ENCODE data around the gene SSB.
A peak's percentile ranks its signal among the peaks of the same experiment; 100 is the strongest.
"Not testable (repeated sequence)": the region's sequence is repeated elsewhere in the genome, so short reads cannot be mapped to it uniquely, and the experiment has no call there.

SSB gene

GRCh38 chr2:169828141-169828811 lies 29.6 kb downstream of the SSB start:
- TF ChIP-seq Cebpa-rat (IDR thresholded peaks at IDR 0.05), result no peak
- H3K4me2 ChIP-seq, result peak overlapping the region; percentile 72 to 97 (median 88)
- no peaks in the 10 kb centered on the region for H3K27me3 ChIP-seq
- peak overlapping the region; percentile 81 to 93 (median 89); a peak in 21 of 22 replicates for H3K27ac ChIP-seq
- H3K4me3 ChIP-seq, result peak overlapping the region; percentile 82 to 100 (median 98)
- peak overlapping the region; percentile 88 to 98 (median 95) for H3K9ac ChIP-seq
- no peaks in the 10 kb centered on the region for H3K9me3 ChIP-seq (replicated peaks in 1 of 11)
- peaks cover 24 to 40% (median 32%) of the 10 kb centered on the region in 10 experiments for H3K4me1 ChIP-seq
- H3K36me3 ChIP-seq, result peaks cover 0 to 14% (median 10%) of the 10 kb centered on the region in 11 experiments; a peak in 7 of 22 replicates
- H4K20me1 ChIP-seq, result peaks cover 15 to 63% (median 45%) of the 10 kb centered on the region in 11 experiments; a peak in 20 of 22 replicates

GRCh38 chr2:169834401-169834800 lies 35.7 kb downstream of the SSB start:
- H3K9me3 ChIP-seq (replicated peaks in 1 of 11), result no peaks in the 10 kb centered on the region
- H3K27ac ChIP-seq, result no peak overlapping the region
- H3K4me2 ChIP-seq, result no peak overlapping the region
- no peak for TF ChIP-seq Cebpa-rat (IDR thresholded peaks at IDR 0.05)
- H3K9ac ChIP-seq, result no peak overlapping the region
- H3K4me3 ChIP-seq, result no peak overlapping the region
- H3K27me3 ChIP-seq, result no peaks in the 10 kb centered on the region
- peaks cover 4 to 91% (median 52%) of the 10 kb centered on the region in 11 experiments; a peak in 20 of 22 replicates for H4K20me1 ChIP-seq
- peaks cover 1 to 27% (median 7%) of the 10 kb centered on the region in 10 experiments; a peak in 19 of 20 replicates for H3K4me1 ChIP-seq
- H3K36me3 ChIP-seq, result peaks cover 0 to 23% (median 12%) of the 10 kb centered on the region in 11 experiments; a peak in 13 of 22 replicates

- no peak overlapping the region for H3K27ac ChIP-seq
- no peak overlapping the region for H3K4me3 ChIP-seq
- H3K27me3 ChIP-seq, result no peaks in the 10 kb centered on the region
- peaks cover 0 to 23% (median 17%) of the 10 kb centered on the region in 11 experiments; a peak in 19 of 22 replicates for H3K9me3 ChIP-seq (replicated peaks in 1 of 11)
- no peak for TF ChIP-seq Cebpa-rat (IDR thresholded peaks at IDR 0.05)
- H3K36me3 ChIP-seq, result peaks cover 10 to 45% (median 31%) of the 10 kb centered on the region in 11 experiments; a peak in 20 of 22 replicates
- H3K4me2 ChIP-seq, result peak overlapping the region in 2 of 11 experiments; percentile 26 to 44; a peak in 3 of 22 replicates
- peaks cover 0 to 13% (median 0%) of the 10 kb centered on the region in 10 experiments; a peak in 3 of 20 replicates for H3K4me1 ChIP-seq
- H4K20me1 ChIP-seq, result peaks cover 0 to 73% (median 19%) of the 10 kb centered on the region in 11 experiments; a peak in 12 of 22 replicates
- no peak overlapping the region for H3K9ac ChIP-seq
Observed at GRCh38 chr2:169838743-169839489, 40.2 kb downstream of the SSB start.

- H3K27me3 ChIP-seq, result no peaks in the 10 kb centered on the region
- H3K9ac ChIP-seq, result no peak overlapping the region
- peaks cover 0 to 23% (median 17%) of the 10 kb centered on the region in 11 experiments; a peak in 19 of 22 replicates for H3K9me3 ChIP-seq (replicated peaks in 1 of 11)
- H4K20me1 ChIP-seq, result peaks cover 0 to 68% (median 12%) of the 10 kb centered on the region in 11 experiments; a peak in 9 of 22 replicates
- no peak overlapping the region for H3K4me3 ChIP-seq
- H3K4me1 ChIP-seq, result peaks cover 0 to 13% (median 0%) of the 10 kb centered on the region in 10 experiments; a peak in 3 of 20 replicates
- H3K36me3 ChIP-seq, result peaks cover 10 to 54% (median 31%) of the 10 kb centered on the region in 11 experiments; a peak in 20 of 22 replicates
- H3K27ac ChIP-seq, result no peak overlapping the region
- no peak overlapping the region for H3K4me2 ChIP-seq
- TF ChIP-seq Cebpa-rat (IDR thresholded peaks at IDR 0.05), result no peak
Observed at GRCh38 chr2:169839954-169840746, 41.5 kb downstream of the SSB start.

GRCh38 chr2:169840747-169841142 lies 42.1 kb downstream of the SSB start:
- no peak overlapping the region for H3K9ac ChIP-seq
- H3K4me3 ChIP-seq, result no peak overlapping the region
- peaks cover 0 to 13% (median 0%) of the 10 kb centered on the region in 10 experiments; a peak in 3 of 20 replicates for H3K4me1 ChIP-seq

GRCh38 chr2:169841625-169842024 lies 43.0 kb downstream of the SSB start:
- not testable (repeated sequence) for H3K4me2 ChIP-seq, H3K9ac ChIP-seq, H3K4me3 ChIP-seq, H3K27ac ChIP-seq, H3K27me3 ChIP-seq
- H3K9me3 ChIP-seq (replicated peaks in 1 of 11), result peaks cover 0 to 23% (median 17%) of the 10 kb centered on the region in 11 experiments; a peak in 19 of 22 replicates
- H3K4me1 ChIP-seq, result peaks cover 0 to 13% (median 0%) of the 10 kb centered on the region in 10 experiments; a peak in 3 of 20 replicates
- peaks cover 0 to 54% (median 15%) of the 10 kb centered on the region in 11 experiments; a peak in 9 of 22 replicates for H4K20me1 ChIP-seq
- H3K36me3 ChIP-seq, result peaks cover 10 to 56% (median 34%) of the 10 kb centered on the region in 11 experiments; a peak in 20 of 22 replicates

More at GRCh38 chr2:169840747-169841142, 42.1 kb downstream of the SSB start:
- Histone ChIP-seq H3K36me3 (peaks cover 10 to 50% (median 33%) of the 10 kb centered on the region in 11 experiments; a peak in 20 of 22 replicates), H3K27me3 (no peaks in the 10 kb centered on the region), H3K4me2 (no peak overlapping the region), H3K9me3 (replicated peaks in 1 of 11) (peaks cover 0 to 23% (median 17%) of the 10 kb centered on the region in 11 experiments; a peak in 19 of 22 replicates), H3K27ac (no peak overlapping the region), H4K20me1 (peaks cover 0 to 62% (median 12%) of the 10 kb centered on the region in 11 experiments; a peak in 9 of 22 replicates)
- no peak for TF ChIP-seq Cebpa-rat (IDR thresholded peaks at IDR 0.05)

GRCh38 chr2:169845016-169845415 lies 46.3 kb downstream of the SSB start:
- Histone ChIP-seq H3K4me3 (no peak overlapping the region), H3K4me2 (no peak overlapping the region), H3K27me3 (no peaks in the 10 kb centered on the region), H3K9me3 (replicated peaks in 1 of 11) (peaks cover 16 to 44% (median 34%) of the 10 kb centered on the region in 11 experiments), H3K9ac (no peak overlapping the region), H4K20me1 (peaks cover 0 to 27% (median 14%) of the 10 kb centered on the region in 11 experiments; a peak in 9 of 22 replicates), H3K36me3 (peaks cover 32 to 76% (median 51%) of the 10 kb centered on the region in 11 experiments), H3K4me1 (no peaks in the 10 kb centered on the region), H3K27ac (no peak overlapping the region)
- no peak for TF ChIP-seq Cebpa-rat (IDR thresholded peaks at IDR 0.05)

- not testable (repeated sequence) for H3K4me3 ChIP-seq, H3K27me3 ChIP-seq, H3K4me2 ChIP-seq, H3K9ac ChIP-seq, H3K27ac ChIP-seq
- peaks cover 17 to 59% (median 42%) of the 10 kb centered on the region in 11 experiments for H3K36me3 ChIP-seq
- peaks cover 0 to 16% (median 3%) of the 10 kb centered on the region in 10 experiments; a peak in 8 of 20 replicates for H3K4me1 ChIP-seq
- H3K9me3 ChIP-seq (replicated peaks in 1 of 11), result peaks cover 25 to 50% (median 35%) of the 10 kb centered on the region in 11 experiments
- H4K20me1 ChIP-seq, result peaks cover 0 to 15% (median 3%) of the 10 kb centered on the region in 11 experiments; a peak in 5 of 22 replicates
Observed at GRCh38 chr2:169848959-169849693, 50.5 kb downstream of the SSB start.

Measured in BLaER1 treated with 17β-estradiol and CSF1 and Interleukin-3, amounts not matched to agents 10 nM and 100 nM (cell line).